Daoy (cell line): Measurements from ENCODE around the gene CNN3. TPM values are rescaled to one million over a fixed set of nuclear protein-coding genes. Genes with fewer than 3 reads are reported as not detected.
"Not testable (repeated sequence)": the region's sequence is repeated elsewhere in the genome, so short reads cannot be mapped to it uniquely, and the experiment has no call there.

Source experiments
- DNase-seq: peaks from one replicate; pipeline ENCODE4 v3.0.0-alpha.2; 2015; ENCODE audit warnings: low read depth
- total RNA-seq: library from RNA; depleted of rRNA; stranded (reverse); fragments of >200 nt; shearing (Covaris generic); gene quantifications from 2 replicates; pipeline ENCODE4 v1.2.3, GENCODE V29; 2014

The CNN3 gene
- total RNA-seq, 1 experiment from 2014 or later: 447 TPM

DNA sequence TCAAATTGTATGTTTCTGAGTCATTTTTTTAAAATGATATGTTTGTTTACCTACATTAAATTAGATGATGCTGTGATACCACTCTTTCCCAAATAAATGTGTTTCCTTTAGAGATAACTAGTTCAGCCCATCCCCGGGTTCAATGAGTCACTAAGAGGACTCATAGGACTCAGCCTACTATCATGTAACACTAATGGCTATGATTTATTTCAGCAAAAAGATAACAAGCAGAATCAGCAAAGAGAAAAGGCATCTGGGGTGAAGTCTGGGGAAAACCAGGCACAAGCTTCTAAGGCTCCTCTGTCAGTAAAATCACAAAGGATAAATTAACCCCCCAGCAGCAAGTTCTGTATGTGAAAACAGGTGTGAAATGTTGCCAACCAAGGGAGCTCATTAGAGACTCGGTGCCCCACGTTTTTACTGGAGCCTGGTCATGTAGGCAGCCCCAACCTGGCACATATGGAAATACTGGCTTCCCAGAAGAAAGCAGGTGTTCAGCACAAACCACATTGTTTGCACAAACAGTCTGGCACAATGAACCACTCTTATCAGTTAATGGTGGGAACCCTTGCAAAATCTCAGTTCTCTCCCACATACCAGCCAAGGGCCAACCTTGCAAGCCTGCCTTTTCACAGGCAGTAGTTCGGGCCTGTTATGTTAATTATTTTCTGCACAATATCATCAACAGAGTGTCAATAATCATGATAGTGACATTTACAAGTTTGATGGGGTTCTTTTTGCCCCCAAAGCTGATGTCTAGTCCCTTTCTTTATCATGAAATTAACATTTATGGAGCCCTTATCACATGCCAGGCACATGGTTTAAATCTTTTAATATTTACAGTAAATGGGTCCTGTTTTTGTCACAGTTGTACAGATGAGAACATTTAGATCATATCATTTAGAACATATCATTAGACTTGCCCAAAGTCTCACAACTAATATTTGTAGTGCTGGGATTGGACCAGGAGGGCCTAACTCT is 23.1 kb upstream of the CNN3 start:
- DNase-seq: peak; percentile 83

DNA sequence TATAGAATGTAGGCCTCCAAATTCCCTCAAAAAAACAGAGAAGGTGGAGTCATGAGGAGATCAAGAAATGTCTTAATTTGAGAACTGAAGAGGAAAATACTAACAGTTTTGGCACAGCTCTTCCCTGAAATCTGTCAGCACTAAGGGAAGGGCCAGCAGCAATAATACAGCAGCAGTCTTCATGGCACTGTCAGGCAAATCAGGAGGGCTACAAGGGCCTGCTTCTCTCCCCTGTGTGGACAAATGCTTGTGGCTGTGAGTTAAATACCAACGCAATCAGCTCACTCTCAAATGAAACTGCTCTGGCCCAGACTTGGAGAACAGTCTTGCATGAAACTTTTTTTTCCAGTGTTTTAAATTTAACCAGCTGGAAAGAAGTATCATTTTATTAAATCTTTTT is 20.5 kb upstream of the CNN3 start:
- DNase-seq: peak; percentile 67

DNA sequence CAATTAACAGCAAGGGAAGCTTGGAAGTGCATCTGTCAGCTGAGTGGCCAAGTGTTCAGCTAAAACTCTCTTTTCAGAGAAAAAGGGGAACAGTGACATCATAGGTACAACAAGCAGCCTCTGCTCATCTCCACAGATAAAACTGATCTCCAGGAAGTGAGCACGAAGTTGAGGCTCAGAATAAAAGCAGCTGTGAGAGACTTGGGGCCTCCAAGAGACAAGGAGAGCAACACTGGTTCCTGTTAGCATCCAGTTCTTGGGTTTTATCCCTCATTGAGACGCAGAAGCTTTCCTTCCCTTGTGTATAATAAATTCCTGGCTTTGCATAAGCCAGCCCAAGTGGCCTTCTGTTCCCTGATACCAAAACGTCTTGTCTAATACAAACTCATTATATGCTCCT is 20.0 kb upstream of the CNN3 start:
- no peak for DNase-seq

DNA sequence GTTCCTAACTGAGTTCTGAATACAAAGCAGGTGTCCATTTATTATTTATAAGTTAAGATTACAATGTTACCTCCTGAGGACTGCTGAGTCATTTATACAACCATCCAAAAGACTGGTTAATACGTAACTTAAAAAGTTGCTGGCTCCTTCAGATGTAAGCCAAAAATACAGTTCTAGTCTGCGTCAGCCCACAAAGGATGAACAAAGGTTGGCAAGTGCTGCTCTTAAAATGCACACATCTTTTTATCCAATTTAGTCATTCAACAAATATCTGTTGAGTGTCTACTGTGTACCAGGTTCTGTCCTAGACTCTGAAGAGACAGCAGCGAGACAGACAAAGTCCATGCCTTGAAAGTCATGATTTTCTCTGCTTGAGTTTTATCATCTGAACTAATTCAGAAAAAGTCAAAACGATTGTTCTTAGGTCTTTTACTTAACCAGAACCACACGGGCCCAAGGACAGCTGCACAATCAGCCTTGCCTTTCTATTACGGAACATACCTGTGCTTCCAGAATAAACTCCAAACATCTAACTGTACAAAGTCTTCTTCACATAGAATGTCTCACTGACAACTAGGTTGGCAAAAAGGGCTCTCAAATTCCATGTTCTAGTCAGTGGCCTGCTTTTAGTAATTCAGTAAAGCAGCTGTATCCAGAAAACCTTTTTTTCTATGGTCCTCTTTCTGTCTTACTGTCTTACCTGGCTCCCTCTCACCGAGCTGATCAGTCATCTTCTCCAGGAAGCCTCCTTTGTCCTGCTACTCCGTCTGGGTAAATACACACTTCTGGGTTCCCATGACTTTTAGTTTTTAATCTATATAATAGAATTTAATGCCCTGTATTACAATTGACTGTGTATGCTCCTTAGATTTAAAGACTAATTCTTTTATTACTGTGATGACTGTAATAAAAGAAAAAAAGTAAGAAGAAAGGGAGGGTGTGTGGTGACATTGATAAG is 15.5 kb upstream of the CNN3 start:
- no peak for DNase-seq

DNA sequence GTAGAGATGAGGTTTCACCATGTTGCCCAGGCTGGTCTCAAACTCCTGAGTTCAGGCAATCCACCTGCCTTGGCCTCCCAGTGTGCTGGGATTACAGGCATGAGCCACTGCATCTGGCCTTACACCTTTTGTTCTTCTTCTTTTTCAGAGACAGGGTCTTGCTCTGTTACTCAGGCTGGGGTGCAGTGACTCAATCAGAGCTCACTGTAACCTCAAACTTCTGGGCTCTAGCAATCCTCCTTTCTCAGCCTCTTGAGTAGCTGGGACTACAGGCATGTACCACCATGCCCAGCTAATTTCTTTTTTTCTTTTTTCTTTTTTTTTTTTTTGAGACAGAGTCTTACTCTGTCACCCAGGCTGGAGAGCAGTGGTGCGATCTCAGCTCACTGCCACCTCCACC is 14.6 kb upstream of the CNN3 start:
- DNase-seq: not testable (repeated sequence)

DNA sequence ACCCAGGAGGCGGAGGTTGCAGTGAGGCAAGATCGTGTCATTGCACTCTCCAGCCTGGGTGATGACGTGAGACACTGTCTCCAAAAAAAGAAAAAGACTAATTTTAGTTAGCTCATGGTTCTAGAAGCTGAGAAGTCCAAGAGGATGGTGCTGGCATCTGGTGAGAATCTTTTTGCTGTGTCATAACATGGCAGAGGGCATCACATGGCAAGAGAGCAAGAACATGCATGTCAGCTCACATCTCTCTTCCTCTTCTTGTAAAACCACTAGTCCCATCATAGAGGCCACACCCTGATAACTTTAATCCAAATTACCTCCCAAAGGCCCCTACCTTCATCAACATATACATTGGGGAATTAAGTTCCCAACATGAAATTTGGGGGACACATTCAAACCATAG is 13.8 kb upstream of the CNN3 start:
- no peak for DNase-seq

DNA sequence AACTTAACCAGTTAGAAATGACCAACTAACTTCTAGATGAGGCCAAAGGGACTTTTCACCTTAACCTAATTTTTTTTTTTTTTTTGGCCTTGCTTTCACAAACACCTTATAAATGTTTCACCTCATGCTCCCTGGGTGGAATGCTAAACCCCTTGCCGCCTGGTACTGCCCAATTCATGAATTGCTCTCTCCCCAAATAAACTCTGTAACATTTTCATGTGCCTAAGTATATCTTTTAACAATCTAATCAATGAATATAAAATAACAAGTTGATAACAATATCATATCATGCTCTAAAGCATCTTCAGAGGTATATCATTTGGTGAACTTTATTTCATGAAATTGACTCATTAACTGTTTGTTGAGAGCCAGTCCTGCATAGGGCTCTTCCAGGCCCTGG is 10.9 kb upstream of the CNN3 start:
- no peak for DNase-seq

DNA sequence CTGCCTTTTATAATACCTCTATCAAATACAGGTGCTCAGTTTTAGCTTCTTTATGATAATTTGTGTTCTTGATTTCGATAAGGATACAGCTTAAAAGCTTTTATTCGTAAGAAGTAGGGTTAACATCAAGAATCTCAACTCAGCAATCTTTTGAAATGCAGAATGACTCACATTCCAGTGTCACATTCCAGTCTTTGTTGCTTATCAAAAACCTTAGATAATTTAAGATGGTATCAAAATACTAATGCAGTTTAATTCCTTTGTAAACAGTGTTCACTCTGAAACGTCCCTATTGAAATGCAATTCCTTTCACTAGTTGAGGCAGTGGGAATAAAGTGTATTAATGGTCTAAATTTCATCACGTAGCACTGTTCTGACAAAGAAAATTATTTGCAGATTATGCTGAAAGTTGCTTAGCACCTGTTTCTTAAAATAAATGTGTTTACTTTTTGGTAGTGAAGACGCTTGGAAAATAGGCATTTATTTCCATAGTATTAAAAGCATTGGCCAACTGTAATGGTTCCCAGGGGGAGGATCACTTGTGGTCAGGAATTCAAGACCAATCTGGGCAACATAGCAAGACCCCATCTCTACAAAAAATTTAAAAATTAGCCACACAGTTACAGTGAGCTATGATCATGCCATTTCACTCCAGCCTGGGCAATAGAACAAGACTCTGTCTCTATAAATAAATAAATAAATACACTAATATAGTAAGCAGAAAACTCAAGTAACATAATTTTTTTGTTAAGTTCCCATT is 10.1 kb upstream of the CNN3 start:
- no peak for DNase-seq

DNA sequence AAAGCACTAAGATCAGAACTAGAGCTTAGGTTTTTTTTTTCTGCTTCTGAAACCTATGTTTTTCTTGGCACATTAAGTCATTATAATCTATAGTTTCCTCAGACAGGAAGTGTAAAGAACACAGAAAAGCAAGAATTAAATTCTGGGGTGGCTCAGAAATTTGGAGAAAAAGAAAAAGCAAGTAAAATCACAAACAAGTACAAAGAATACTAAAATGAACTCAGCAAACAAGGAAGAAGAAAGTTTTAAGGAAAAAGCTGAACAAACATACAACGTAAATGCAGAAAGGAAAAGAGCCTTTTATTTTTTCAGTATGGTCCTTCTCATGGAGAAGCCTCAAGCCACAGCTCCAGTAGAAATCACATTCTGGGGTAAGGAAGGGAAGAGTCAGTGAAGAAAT is 8.6 kb upstream of the CNN3 start:
- DNase-seq: no peak

DNA sequence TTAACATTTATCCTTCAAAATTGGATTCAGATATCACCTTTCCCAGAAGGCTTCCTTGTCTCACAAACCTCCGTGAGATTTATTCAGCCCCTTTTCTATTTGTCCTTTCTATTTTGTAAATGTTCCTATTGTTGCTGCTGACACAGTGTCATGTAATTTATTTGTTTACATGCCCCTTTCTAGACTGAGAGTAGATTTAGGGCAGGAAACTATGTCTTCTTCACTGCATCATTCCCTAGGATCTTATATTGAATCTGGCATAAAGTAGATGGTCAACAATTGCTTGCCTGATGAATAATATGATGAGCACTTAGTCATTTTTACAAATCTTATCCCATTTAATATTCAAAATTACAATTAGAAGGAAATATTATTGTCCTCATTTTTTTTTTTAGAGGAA is 8.1 kb upstream of the CNN3 start:
- no peak for DNase-seq

DNA sequence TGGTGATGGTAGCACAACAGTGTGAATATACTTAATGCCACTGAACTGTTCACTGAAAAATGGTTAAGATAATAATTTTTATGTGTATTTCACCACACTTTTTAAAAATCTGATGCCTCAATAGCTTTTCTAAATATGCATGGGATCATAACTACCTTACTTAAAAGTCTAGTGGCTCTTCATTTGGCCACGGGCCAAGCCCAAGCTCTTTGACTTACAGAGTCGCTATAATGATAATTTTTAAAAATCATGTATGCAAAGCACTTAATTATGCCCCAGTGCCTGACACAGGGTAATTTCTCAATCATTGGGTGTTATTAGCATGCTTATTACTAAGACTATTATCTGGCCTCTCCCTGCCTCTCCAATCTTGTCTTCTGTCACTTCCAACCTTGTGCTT is 7.6 kb upstream of the CNN3 start:
- DNase-seq: no peak

DNA sequence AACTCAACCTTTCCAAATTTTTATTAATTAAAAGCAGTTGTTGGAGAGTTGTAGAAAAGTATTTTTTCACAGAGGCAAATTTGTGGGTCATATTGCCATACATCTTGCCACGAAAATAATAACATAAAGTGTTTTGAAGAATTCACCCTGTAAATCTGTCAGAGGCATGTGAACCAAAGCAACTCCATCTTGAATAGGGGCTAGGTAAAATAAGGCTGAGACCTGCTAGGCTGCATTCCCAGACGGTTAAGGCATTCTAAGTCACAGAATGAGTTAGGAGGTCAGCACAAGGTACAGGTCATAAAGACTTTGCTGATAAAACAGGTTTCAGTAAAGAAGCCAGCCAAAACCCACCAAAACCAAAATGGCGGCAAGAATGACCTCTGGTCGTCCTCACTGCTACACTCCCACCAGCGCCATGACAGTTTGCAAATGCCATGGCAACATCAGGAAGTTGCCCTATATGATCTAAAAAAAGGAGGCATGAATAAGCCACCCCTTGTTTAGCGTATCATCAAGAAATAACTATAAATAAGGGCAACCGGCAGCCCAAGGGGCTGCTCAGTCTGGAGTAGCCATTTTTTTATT is 4.4 kb upstream of the CNN3 start:
- DNase-seq: no peak

DNA sequence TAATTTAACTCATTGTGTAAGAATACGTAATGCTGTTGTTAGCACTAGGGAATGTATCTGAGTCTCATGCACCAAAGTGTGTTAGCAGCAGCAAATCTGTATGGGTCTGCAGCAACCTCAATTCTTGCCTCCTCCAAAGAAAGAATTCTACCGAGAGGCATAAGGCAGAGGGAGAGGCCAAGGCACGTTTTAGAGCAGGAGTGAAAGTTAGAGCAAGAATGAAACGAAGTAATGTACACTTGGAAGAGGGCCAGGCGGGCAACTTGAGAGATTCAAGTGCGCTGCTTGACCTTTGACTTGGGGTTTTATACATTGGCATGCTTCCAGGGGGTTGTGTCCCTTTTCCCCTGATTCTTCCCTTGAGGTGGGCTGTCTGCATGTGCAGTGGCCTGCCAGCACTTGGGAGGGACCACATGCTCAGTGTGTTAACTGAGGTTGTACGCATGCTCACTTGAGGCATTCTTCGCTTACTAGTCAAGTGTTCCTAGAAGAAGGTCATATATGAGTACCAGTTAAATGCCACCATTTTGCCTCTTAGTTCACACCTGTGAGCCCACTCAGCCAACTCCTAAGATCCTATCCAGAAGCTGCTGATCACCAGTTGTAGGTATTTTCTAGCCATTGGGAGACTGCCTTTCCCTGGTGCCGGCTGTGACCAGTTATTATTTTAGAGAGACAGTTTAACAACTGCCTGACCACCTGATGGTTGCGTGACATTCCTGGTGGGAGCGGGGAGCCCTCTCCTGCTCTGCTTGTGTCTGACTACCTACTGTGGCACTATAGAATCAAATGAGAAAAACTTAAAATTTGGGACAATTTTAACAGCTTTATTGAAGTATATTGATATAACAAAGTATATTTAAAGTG is 2.7 kb upstream of the CNN3 start:
- peak; percentile 24 for DNase-seq

DNA sequence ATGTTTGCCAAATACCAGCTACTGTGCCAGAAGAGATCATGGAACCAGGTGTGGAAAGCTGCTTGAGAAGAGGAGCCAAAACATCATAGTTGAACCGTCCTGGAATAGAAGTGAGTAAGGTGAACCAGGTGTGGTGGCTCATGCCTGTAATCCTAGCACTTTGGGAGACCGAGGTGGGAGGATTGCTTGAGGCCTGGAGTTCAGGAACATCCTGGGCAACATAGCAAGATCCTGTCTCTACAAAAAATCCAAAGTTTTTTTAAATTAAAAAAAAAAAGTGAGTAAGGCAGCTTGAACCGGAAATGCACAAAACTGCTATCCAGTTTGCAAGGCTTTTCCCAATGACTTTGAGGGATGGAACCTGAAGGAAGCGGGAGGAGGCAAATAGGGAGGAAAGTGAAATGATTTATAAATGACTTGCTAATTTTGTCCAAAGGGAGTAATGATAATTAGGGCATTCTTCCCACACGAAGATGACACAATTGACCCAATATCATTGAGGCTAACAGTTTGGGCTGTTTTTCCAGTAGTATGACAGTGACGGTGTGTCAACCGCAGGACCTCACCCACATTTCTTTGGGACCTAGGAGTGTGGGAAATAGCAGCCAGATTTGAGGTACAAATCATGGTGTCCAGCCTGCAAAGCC is 1.5 kb upstream of the CNN3 start:
- DNase-seq: no peak

DNA sequence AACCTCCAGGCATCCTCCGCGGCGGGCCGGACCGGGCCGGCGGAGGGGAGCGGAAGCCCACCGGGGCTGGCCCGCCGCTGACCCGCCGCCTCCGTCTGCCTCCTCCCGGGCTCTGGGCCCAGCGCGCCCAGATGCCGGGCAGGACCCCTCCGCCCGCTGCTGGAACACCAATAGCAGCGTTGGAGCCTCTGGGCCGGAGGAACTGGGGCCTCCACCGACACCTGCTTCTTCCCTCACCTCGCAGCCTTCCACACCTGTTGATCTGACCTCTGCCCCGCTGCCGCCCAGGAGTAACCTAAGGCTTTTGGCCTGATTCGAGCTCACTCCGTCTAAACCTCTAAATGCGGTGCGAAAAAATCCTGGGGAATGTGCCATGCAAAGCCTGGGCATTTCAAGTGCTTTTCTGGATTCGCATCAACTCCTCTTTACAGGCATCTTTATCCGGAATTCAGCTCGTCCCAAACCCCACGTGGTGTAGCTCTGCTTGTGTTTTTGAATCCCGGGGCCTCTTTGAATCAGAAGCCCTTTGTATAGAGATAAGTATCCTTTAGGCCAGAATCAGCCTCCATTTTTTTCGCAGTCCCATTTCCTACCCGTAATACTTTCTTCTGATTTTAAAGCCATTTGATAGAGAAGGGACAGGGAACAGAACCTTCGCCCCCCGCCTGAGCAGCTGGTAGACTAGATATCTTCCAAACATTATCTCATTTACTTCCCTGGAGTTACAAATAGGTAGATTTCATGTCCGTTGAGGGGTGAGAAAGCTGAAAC is 680 bp upstream of the CNN3 start:
- peak; percentile 72 for DNase-seq

DNA sequence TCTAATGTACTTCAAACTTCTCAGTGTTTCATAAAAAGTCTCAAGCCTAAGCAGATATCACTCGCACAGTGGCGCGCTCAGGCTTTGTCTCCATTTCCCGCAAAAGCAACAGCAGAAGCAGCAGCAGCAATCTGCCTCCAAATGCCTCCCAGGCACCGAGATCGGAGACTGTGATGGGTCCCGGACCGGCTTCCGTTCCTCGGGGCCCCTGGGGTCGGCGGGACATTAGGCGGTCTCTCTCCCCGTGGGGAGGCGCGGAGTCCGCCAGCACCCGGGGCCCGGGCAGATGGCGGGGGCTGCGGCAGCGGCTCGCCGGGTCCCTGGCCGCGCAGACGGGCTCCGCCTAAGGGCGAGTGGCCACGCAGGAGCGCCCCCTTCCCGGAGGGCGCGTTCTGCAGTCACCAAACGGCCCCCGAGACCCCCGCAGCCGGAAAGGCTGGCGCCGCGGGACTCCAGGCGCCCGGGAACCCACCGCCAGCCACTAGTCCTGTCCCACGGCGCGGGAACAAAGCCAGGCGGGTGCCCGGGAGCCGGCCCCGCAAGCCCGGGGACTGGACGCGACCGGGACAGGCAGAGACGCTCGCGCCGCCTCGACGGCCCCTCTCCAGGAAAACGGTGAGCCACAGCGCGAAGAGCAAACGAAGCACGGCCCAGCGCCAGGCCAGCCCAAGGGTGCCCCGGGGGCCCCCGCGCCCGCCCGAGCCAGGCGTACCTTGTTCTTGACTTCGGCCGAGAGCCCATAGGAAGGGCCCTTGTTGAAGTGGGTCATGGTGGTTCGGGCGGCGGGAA is 590 bp downstream of the CNN3 start:
- peak; percentile 80 for DNase-seq

DNA sequence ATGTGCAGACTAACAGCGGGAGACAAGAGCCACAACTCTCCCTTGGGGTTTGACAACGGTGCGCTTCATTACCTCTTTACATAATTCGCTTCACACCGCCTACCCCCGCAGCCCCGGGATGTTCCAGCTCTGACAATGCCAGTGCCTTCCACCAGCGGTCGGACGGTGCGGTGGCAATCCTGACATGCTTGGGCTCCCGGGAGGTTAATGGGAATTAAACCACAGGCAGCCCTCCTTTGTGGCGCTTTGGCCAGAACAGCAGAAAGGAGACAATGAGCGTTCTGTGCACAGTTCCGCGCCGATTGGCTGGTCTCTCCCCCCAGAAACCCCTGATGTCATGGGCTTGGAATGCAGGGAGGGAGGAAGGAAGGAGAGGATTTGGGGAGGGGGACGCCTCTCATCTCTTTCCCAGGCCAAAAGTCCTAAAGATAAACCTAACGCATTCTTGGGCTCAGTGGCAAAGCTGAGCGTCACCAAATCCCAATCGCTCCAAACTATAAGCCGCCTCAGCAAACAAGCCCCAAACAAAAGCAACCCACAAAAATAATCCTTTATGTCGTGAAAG is 1.3 kb downstream of the CNN3 start:
- peak; percentile 98 for DNase-seq

DNA sequence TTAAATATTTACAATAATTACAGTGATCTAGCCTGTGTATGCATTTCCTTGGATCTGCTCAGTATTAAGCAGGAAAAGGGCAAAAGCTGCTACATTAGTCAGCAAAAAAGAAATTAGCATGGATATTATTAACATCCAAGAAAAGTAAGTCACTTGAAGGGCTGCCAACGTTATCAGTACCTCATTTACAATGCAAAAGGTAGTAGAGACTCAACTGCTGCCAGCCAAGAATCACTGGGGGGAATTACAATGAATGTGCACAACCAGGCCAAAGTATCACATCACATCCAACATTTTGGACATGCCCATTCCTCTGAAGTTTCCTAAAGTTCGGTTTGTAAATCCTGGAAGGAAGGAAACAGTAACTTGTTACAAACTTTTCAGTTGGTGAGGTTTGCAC is 1.9 kb downstream of the CNN3 start:
- peak; percentile 45 for DNase-seq
